H1 (cell line): ENCODE results near the gene CENPF. TPM values are rescaled to one million over a fixed set of nuclear protein-coding genes. Genes with fewer than 3 reads are reported as not detected.

ENCODE experiments used
- CTCF ChIA-PET: fragments of 300-600 bp; sonication (Branson Sonifier 250); formaldehyde crosslinking; loops from one replicate; lab custom pipeline; 2021; ENCODE audit not compliant: partially characterized antibody; lab: Charles Lee
- POLR2A ChIA-PET: fragments of 300-600 bp; sonication (Branson Sonifier 250); formaldehyde crosslinking; loops from one replicate; lab custom pipeline; 2021; ENCODE audit warnings: inconsistent platforms; ENCODE audit not compliant: partially characterized antibody; lab: Charles Lee
- DNase-seq, 2 experiments: peaks; one replicate each; pipeline versions ENCODE4 v3.0.0 to v3.0.0-alpha.2; 2010 to 2022; ENCODE audit warnings: low spot score in 2 of 2, low read depth in 1 of 2, mixed read lengths in 1 of 2
- FAIRE-seq: peaks from 2 replicates; lab custom pipeline; 2011; peaks lifted over from hg19 to GRCh38; lab: Jason Lieb, UNC
- H2AFZ ChIP-seq: 2 replicates; pipeline ENCODE4 v1.8.1; 2012; ENCODE audit warnings: low read length, inconsistent platforms
- H2AK5ac ChIP-seq: 2 replicates; pipeline ENCODE4 v1.6.1; 2013; ENCODE audit warnings: low read depth, low read length
- H2BK120ac ChIP-seq: replicated peaks from 2 replicates; pipeline ENCODE3; 2013; ENCODE audit warnings: low read depth, low read length, inconsistent platforms
- H2BK12ac ChIP-seq: 2 replicates; pipeline ENCODE4 v1.6.1; 2013; ENCODE audit warnings: low read depth, low read length
- H2BK15ac ChIP-seq: 2 replicates; pipeline ENCODE4 v1.6.1; 2013; ENCODE audit warnings: low read length
- H2BK20ac ChIP-seq: 2 replicates; pipeline ENCODE4 v1.6.1; 2013; ENCODE audit warnings: low read length
- H2BK5ac ChIP-seq: 2 replicates; pipeline ENCODE4 v1.6.1; 2013; ENCODE audit warnings: low read depth, low read length
- H3K14ac ChIP-seq: 2 replicates; pipeline ENCODE4 v1.6.1; 2013; ENCODE audit warnings: inconsistent platforms; ENCODE audit not compliant: insufficient read length
- H3K18ac ChIP-seq: 2 replicates; pipeline ENCODE4 v1.6.1; 2013; ENCODE audit warnings: low read length; ENCODE audit errors: extremely low read depth
- H3K23ac ChIP-seq: 2 replicates; pipeline ENCODE4 v1.6.1; 2013; ENCODE audit warnings: inconsistent platforms; ENCODE audit not compliant: insufficient read length
- H3K23me2 ChIP-seq: 2 replicates; pipeline ENCODE4 v1.6.1; 2013; ENCODE audit warnings: low read depth, low read length
- H3K27ac ChIP-seq: 2 replicates; pipeline ENCODE4 v1.6.1; 2011; ENCODE audit warnings: low read depth, low read length, inconsistent platforms
- H3K27me3 ChIP-seq, 4 experiments: replicated peaks in 1 of 4; 1 replicate in 1 of 4; 2 replicates in 3 of 4; pipeline versions ENCODE4 v1.6.1 to v1.8.1; 2011 to 2013; ENCODE audit warnings: low read length in 3 of 4, mild to moderate bottlenecking in 3 of 4, inconsistent platforms in 2 of 4, mixed read lengths in 2 of 4, moderate library complexity in 1 of 4; ENCODE audit not compliant: control insufficient read depth in 3 of 4, insufficient read depth in 3 of 4; ENCODE audit errors: extremely low read depth in 1 of 4
- H3K36me3 ChIP-seq, 4 experiments: 2 replicates each; pipeline versions ENCODE4 v1.6.1 to v1.8.1; 2011 to 2013; ENCODE audit warnings: mild to moderate bottlenecking in 4 of 4, low read length in 3 of 4, moderate library complexity in 2 of 4, control low read depth in 1 of 4, inconsistent platforms in 1 of 4; ENCODE audit not compliant: insufficient read depth in 4 of 4, control insufficient read depth in 2 of 4
- H3K4ac ChIP-seq: replicated peaks from 2 replicates; pipeline ENCODE3; 2013; ENCODE audit warnings: low read length, low read depth, mixed read lengths, inconsistent platforms; ENCODE audit not compliant: insufficient read length
- H3K4me1 ChIP-seq, 4 experiments: replicated peaks in 1 of 4; 1 replicate in 1 of 4; 2 replicates in 3 of 4; pipeline versions ENCODE4 v1.6.1 to v1.8.1; 2011 to 2013; ENCODE audit warnings: low read length in 3 of 4, inconsistent platforms in 2 of 4, mixed read lengths in 1 of 4; ENCODE audit not compliant: insufficient read depth in 4 of 4, control insufficient read depth in 3 of 4
- H3K4me2 ChIP-seq, 2 experiments: 2 replicates each; pipeline versions ENCODE4 v1.6.1 to v1.8.1; 2011 to 2013; ENCODE audit warnings: low read depth in 2 of 2, low read length in 2 of 2, control low read depth in 1 of 2, inconsistent platforms in 1 of 2, mild to moderate bottlenecking in 1 of 2; ENCODE audit not compliant: insufficient read depth in 1 of 2
- H3K4me3 ChIP-seq, 4 experiments: fragments of 200-600, 300-600 bp in 1 of 4; sonication (generic), shearing (Covaris generic), sonication (Bioruptor Twin) in 1 of 4; 2 replicates each; pipeline versions ENCODE4 v1.5.1 to v1.8.1; 2011 to 2016; ENCODE audit warnings: low read length in 4 of 4, low read depth in 3 of 4, control low read depth in 2 of 4, inconsistent platforms in 2 of 4, mild to moderate bottlenecking in 2 of 4, mixed read lengths in 1 of 4, moderate library complexity in 1 of 4; ENCODE audit not compliant: insufficient read depth in 2 of 4; ENCODE audit errors: extremely low read depth in 1 of 4
- H3K56ac ChIP-seq: replicated peaks from 2 replicates; pipeline ENCODE3; 2013; ENCODE audit warnings: low read depth, mild to moderate bottlenecking, mixed read lengths, low read length, inconsistent platforms; ENCODE audit not compliant: insufficient read length
- H3K79me1 ChIP-seq: 2 replicates; pipeline ENCODE4 v1.6.1; 2013; ENCODE audit warnings: low read depth, low read length, control low read depth
- H3K79me2 ChIP-seq, 2 experiments: 2 replicates each; pipeline versions ENCODE4 v1.6.1 to v1.8.1; 2012 to 2013; ENCODE audit warnings: low read length in 2 of 2, mild to moderate bottlenecking in 2 of 2, inconsistent platforms in 1 of 2; ENCODE audit not compliant: insufficient read depth in 2 of 2, control insufficient read depth in 1 of 2
- H3K9ac ChIP-seq, 4 experiments: replicated peaks in 1 of 4; 1 replicate in 1 of 4; 2 replicates in 3 of 4; pipeline versions ENCODE4 v1.6.1 to v1.8.1; 2011 to 2013; ENCODE audit warnings: low read depth in 3 of 4, low read length in 3 of 4, control low read depth in 2 of 4, mild to moderate bottlenecking in 2 of 4, moderate library complexity in 2 of 4, inconsistent platforms in 1 of 4; ENCODE audit errors: extremely low read depth in 1 of 4
- H3K9me3 ChIP-seq, 2 experiments: 2 replicates each; pipeline versions ENCODE4 v1.6.1 to v1.8.1; 2012 to 2013; ENCODE audit warnings: mild to moderate bottlenecking in 2 of 2, moderate library complexity in 2 of 2, control low read depth in 1 of 2, inconsistent platforms in 1 of 2, low read depth in 1 of 2, low read length in 1 of 2, mixed read lengths in 1 of 2; ENCODE audit not compliant: insufficient read depth in 2 of 2
- H4K20me1 ChIP-seq, 2 experiments: replicated peaks in 1 of 2; 2 replicates each; pipeline versions ENCODE3 to v1.8.1; 2011 to 2013; ENCODE audit warnings: inconsistent platforms in 2 of 2, low read length in 2 of 2, mild to moderate bottlenecking in 1 of 2; ENCODE audit not compliant: insufficient read depth in 2 of 2, control insufficient read depth in 1 of 2
- H4K5ac ChIP-seq: 2 replicates; pipeline ENCODE4 v1.6.1; 2013; ENCODE audit warnings: low read length, low read depth, mixed read lengths, inconsistent platforms; ENCODE audit not compliant: insufficient read length
- H4K8ac ChIP-seq: 2 replicates; pipeline ENCODE4 v1.8.0; 2013; ENCODE audit warnings: mild to moderate bottlenecking, moderate library complexity, low read length, inconsistent platforms; ENCODE audit not compliant: insufficient read depth; ENCODE audit errors: extremely low read depth
- H4K91ac ChIP-seq: replicated peaks from 2 replicates; pipeline ENCODE3; 2013; ENCODE audit warnings: low read length, mixed read lengths, inconsistent platforms; ENCODE audit not compliant: insufficient read length
- CHD2 ChIP-seq: IDR thresholded peaks from 2 replicates; pipeline ENCODE4 v1.6.1; 2012; ENCODE audit warnings: low read length, improper control_type of control experiment
- CTCF ChIP-seq, 3 experiments: IDR thresholded peaks; 1 replicate in 2 of 3; 2 replicates in 1 of 3; pipeline versions ENCODE4 v1.5.1 to v1.6.1; 2011; ENCODE audit warnings: low read length in 3 of 3, mild to moderate bottlenecking in 3 of 3, inconsistent platforms in 2 of 3, low read depth in 1 of 3, moderate library complexity in 1 of 3; ENCODE audit not compliant: insufficient read depth in 1 of 3; ENCODE audit errors: control extremely low read depth in 1 of 3
- GTF2F1 ChIP-seq: IDR thresholded peaks from 2 replicates; pipeline ENCODE4 v1.6.1; 2012; ENCODE audit warnings: low read depth, low read length, improper control_type of control experiment, borderline replicate concordance
- HDAC2 ChIP-seq, 2 experiments: fragments of 300-600 bp in 1 of 2; sonication (generic) in 1 of 2; IDR thresholded peaks; 2 replicates each; pipeline ENCODE4 v1.6.1; 2011 to 2012; ENCODE audit warnings: low read depth in 2 of 2, low read length in 2 of 2, mild to moderate bottlenecking in 2 of 2, moderate library complexity in 2 of 2, borderline replicate concordance in 1 of 2, inconsistent platforms in 1 of 2
- HDAC6 ChIP-seq: IDR thresholded peaks from one replicate; pipeline ENCODE4 v1.7.1; 2012; ENCODE audit warnings: low read depth, mild to moderate bottlenecking, inconsistent platforms, low read length, moderate library complexity
- PHF8 ChIP-seq: fragments of 200-600 bp; sonication (generic); conservative IDR thresholded peaks from 2 replicates; pipeline ENCODE4 v1.7.1; 2012; ENCODE audit warnings: low read depth, mild to moderate bottlenecking, inconsistent platforms, low read length, moderate library complexity
- POU5F1 ChIP-seq: IDR thresholded peaks from 2 replicates; pipeline ENCODE4 v1.6.1; 2011; ENCODE audit warnings: low read depth, mild to moderate bottlenecking, low read length, moderate library complexity
- SUZ12 ChIP-seq: fragments of 200-600 bp; sonication (generic); IDR thresholded peaks from 2 replicates; pipeline ENCODE4 v1.6.1; 2012; ENCODE audit warnings: mild to moderate bottlenecking, inconsistent platforms, low read length, moderate library complexity, mixed read lengths
- TCF12 ChIP-seq: IDR thresholded peaks from 2 replicates; pipeline ENCODE4 v1.6.1; 2011; ENCODE audit warnings: low read depth, mild to moderate bottlenecking, low read length
- YY1 ChIP-seq: IDR thresholded peaks from 2 replicates; pipeline ENCODE4 v1.6.1; 2011; ENCODE audit warnings: low read depth, mild to moderate bottlenecking, low read length
- WGBS, 2 experiments: shearing (Covaris generic) in 1 of 2; methylation state at CpG; one replicate each; pipeline versions ENCODE4 v1.1.6 to v1.1.7; 2013 to 2015; ENCODE audit warnings: low lambda C conversion rate in 2 of 2, mixed read lengths in 2 of 2, inconsistent platforms in 1 of 2, low coverage in 1 of 2, missing lambda C conversion rate in 1 of 2; ENCODE audit not compliant: insufficient replicate concordance in 2 of 2, insufficient coverage in 1 of 2, insufficient read length in 1 of 2; ENCODE audit errors: extremely low coverage in 1 of 2, missing lambda C conversion rate in 1 of 2; 5-methylcytosine and 5-hydroxymethylcytosine counted together
- polyA plus RNA-seq, 7 experiments: library from polyadenylated mRNA; depleted of rRNA in 3 of 7; stranded (reverse) in 5 of 7; unstranded in 2 of 7; fragments of >200 nt in 5 of 7; fragments of 200-250 nt in 2 of 7; gene quantifications; 1 replicate in 5 of 7; 2 replicates in 1 of 7; 4 replicates in 1 of 7; pipeline versions ENCODE4 v1.2.1 to v1.2.3, GENCODE V29; 2011 to 2013; ENCODE audit warnings: missing spikeins in 2 of 7, mixed read lengths in 2 of 7
- total RNA-seq: library from RNA; stranded (reverse); fragmentation: NEBNext Ultra II Directional; extraction: Animal tissue kit (Norgen Biotek cat#: 25700); gene quantifications from 2 replicates; pipeline ENCODE4 v1.2.1, GENCODE V29; 2021

CENPF gene
- total and polyA plus RNA-seq, 2 of the 8 experiments (the other 6 are each of a cell fraction or from before 2014, with no cell fraction given), result 13.7 to 170 TPM

- no peak for FAIRE-seq
- Histone ChIP-seq H3K36me3 (no peaks in the 10 kb centered on the region), H2BK20ac (no peak overlapping the region), H2BK5ac (no peak overlapping the region), H3K9ac (no peak overlapping the region), H4K20me1 (no peaks in the 10 kb centered on the region), H3K27ac (no peak overlapping the region), H3K79me1 (no peaks in the 10 kb centered on the region), H3K4me2 (no peak overlapping the region), H2BK15ac (no peak overlapping the region), H3K4me3 (no peak overlapping the region), H3K79me2 (no peaks in the 10 kb centered on the region), H3K18ac (no peak overlapping the region), H3K9me3 (no peaks in the 10 kb centered on the region), H2AFZ (no peak overlapping the region), H3K27me3 (no peaks in the 10 kb centered on the region), H3K23me2 (no peaks in the 10 kb centered on the region), H2BK120ac (no peak overlapping the region), H3K56ac (no peak overlapping the region), H2BK12ac (no peak overlapping the region), H3K23ac (no peak overlapping the region), H3K4me1 (no peaks in the 10 kb centered on the region), H4K8ac (no peak overlapping the region), H4K91ac (no peak overlapping the region), H3K14ac (no peak overlapping the region), H4K5ac (no peak overlapping the region), H2AK5ac (no peak overlapping the region), H3K4ac (no peak overlapping the region)
- CTCF ChIA-PET, result interaction anchor here (1.6 to 1.9 kb wide), 2 partner anchors 10 to 16 kb away, joined by 4 to 7 read pairs; no protein-coding TSS in a partner anchor
- WGBS, 2 experiments, result 94% methylated on average over 4 of the region's 4 CpGs; no CpG with 5 or more reads in 1 of the 2 experiments
- TF ChIP-seq CTCF (IDR thresholded peaks at IDR 0.05; ENCODE audit: control extremely low read depth in 1 of 3, insufficient read depth in 1 of 3, low read depth in 1 of 3, low read length in 3 of 3), result no peak
- TF ChIP-seq PHF8, result no peak
- TF ChIP-seq TCF12, result no peak
- TF ChIP-seq SUZ12, result no peak
- no peak for TF ChIP-seq HDAC2 (IDR thresholded peaks at IDR 0.05; ENCODE audit: borderline replicate concordance in 1 of 2, low read depth in 2 of 2, low read length in 2 of 2)
- no peak for TF ChIP-seq GTF2F1
- no peak for TF ChIP-seq HDAC6
- TF ChIP-seq POU5F1, result no peak
- TF ChIP-seq CHD2, result no peak
- no peak for TF ChIP-seq YY1
- no peak for DNase-seq
- POLR2A ChIA-PET, result no interaction called here
Observed at GRCh38 chr1:214694769-214695168, 91.8 kb downstream of the CENPF start.
